SIG-M5 (cell line): ENCODE measurements around the gene MALRD1.

Experiments used
- DNase-seq: peaks from one replicate; lab custom pipeline; 2025; lab: John Stamatoyannopoulos, UW

MALRD1 gene

GRCh38 chr10:19577807-19578206, 529.2 kb downstream of the MALRD1 start:
- no peak for DNase-seq

GRCh38 chr10:19578571-19578970, 530.0 kb downstream of the MALRD1 start:
- no peak for DNase-seq

DNA sequence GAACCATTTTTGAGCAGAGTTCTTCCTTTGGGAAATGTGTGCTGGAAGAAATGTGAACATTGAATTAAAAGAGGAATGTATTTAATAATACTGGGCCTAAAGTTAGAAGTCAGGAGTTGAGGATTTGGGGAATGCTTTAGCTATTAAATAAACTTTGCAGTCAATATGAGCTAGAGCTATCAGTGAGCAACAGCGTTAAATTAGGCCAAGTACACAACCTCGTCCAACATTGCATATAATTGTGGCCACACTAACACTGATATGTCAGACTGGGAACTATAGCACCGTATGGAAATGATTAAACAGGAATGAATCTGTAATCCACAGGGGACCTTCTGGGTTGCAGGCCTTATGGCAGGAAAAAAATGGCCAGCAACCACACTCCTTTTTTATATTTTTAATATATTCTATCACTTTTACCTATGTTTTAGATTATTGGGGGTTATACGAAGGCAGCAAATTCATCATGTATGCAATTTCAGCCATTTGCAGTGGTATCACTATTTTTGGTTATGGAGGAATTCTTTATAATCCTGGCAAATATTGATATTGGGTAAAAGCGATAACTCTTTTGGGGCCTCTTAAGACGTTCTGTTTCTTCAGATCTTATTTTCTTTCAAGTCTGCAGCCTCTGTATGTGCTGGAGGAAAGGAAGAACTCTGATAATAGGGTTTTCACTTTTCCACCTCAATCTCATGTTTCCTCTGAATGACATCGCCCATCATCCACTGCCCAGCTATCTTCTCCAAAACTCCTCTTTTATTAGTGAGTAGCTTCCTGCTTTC, 531.4 kb downstream of the MALRD1 start:
- DNase-seq, result no peak

- no peak for DNase-seq
These were observed 532.1 kb downstream of the MALRD1 start for GRCh38 chr10:19580691-19581090.

GRCh38 chr10:19588608-19589007, 540.0 kb downstream of the MALRD1 start:
- no peak for DNase-seq

GRCh38 chr10:19592276-19592675, 543.7 kb downstream of the MALRD1 start:
- no peak for DNase-seq

- no peak for DNase-seq
These were observed 546.7 kb downstream of the MALRD1 start for GRCh38 chr10:19595212-19595845.

DNA sequence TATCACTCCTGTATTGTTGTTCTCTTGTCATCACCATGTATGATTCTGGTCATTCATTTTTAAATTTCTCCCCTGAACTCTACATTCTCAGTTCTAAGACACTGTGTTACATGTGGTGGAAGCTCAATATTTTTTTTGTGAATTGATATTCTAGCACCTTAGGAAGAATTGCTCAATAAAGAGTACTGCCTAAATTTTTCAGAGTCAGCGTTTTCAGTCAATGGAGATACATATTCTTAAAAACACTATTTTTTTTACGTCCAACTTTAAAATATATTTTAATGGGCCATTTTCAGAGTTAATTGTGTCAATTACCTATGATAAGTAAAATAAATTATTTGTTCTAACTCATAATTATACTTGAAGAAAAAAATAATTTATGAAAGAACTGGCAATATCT, 557.2 kb downstream of the MALRD1 start:
- no peak for DNase-seq

DNA sequence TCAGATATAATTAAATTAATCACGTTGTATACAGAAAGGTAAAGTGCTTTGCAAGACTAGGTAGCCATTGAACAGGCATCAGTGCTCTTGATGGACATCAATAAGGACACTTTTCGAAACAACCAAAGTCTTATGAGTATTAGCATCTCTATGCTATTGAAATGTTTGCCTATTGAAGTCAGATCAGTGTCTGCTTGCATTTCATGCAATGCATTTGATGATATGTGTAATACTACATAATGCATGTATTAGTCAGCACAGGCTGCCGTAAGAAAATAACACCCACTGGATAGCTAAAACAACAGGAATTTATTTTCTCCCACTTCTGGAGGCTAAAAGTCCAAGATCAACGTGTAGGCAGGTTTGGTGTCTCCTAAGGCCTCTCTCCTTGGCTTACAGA, 558.4 kb downstream of the MALRD1 start:
- DNase-seq, result no peak

- DNase-seq, result no peak
These were observed 563.2 kb downstream of the MALRD1 start for GRCh38 chr10:19611775-19612174.

- no peak for DNase-seq
These were observed 568.4 kb downstream of the MALRD1 start for GRCh38 chr10:19616966-19617365.

- DNase-seq, result no peak
These were observed 572.2 kb downstream of the MALRD1 start for GRCh38 chr10:19620811-19621210.

GRCh38 chr10:19623321-19623720, 574.7 kb downstream of the MALRD1 start:
- no peak for DNase-seq

GRCh38 chr10:19626156-19626555, 577.6 kb downstream of the MALRD1 start:
- no peak for DNase-seq

GRCh38 chr10:19628767-19629560, 580.4 kb downstream of the MALRD1 start:
- no peak for DNase-seq

GRCh38 chr10:19629567-19629966, 581.0 kb downstream of the MALRD1 start:
- no peak for DNase-seq

- DNase-seq, result no peak
These were observed 585.6 kb downstream of the MALRD1 start for GRCh38 chr10:19634163-19634562.

- no peak for DNase-seq
These were observed 589.7 kb downstream of the MALRD1 start for GRCh38 chr10:19638182-19638895.

- DNase-seq, result no peak
These were observed 590.3 kb downstream of the MALRD1 start for GRCh38 chr10:19638896-19639233.

DNA sequence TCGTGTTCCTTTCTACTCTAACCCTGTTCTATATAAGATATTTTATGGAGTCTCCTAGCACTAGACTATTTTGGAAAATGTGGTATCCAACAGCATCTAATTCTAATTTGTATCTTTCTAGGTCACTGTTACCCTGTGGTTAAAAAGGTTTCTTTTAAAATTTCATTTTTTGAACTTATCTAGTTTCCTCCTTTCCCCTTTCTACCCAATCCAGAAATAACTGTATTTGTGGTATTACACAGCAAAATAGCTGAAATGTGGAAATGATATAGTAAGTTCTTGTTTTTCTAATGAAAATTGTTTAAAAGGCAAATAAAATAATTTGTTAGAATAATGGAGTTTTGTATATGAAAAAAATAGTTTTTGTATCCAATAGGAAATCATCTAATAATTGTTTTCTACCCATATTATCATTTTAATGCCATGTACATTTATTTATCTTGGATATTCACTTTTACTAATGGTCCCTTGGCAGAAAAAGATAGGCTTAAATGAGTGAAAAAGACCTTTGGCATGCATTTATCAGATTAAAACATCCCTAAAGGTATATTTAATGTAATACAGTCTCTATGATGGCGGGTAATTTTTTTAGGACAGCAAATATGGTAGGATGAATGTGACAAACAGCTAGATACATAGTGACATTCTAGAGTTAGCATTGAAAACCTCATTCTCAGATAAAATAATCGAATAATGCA, 592.1 kb downstream of the MALRD1 start:
- no peak for DNase-seq

GRCh38 chr10:19651549-19651948, 602.9 kb downstream of the MALRD1 start:
- DNase-seq, result no peak

DNA sequence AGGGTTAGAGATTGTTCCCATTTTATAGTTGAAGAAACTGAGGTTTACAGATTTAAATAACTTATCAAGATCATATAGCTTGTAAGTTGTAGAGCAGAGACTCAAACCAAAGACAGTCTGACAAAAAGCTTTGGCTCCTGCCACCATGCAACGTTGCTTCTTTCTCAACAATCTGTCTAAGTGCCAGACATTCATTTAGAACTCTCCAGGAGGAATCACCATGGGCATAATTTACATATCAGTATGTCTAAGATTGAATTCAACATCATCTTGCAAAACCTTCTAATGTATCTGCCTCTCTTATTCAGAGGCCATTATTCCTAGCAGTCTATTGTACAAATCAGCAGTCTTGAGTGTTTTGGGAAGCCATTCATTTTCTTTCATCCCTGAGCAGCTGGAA, 604.1 kb downstream of the MALRD1 start:
- no peak for DNase-seq
